GM21360 (cell line): Measurements from ENCODE around the gene AUTS2.

ENCODE experiments used
- ATAC-seq: cut with Tn5 transposase; IDR thresholded peaks from one replicate; pipeline ENCODE4 v1.9.1; 2021; ENCODE audit warnings: mild to moderate bottlenecking, moderate library complexity; ENCODE audit not compliant: unreplicated experiment

Gene AUTS2

GRCh38 chr7:69599955-69600709, 1.9 kb downstream of the AUTS2 start:
- no peak for ATAC-seq

- ATAC-seq = no peak
Observed at GRCh38 chr7:69600710-69601519, 2.6 kb downstream of the AUTS2 start.

GRCh38 chr7:69602522-69602921, 4.2 kb downstream of the AUTS2 start:
- no peak for ATAC-seq

- ATAC-seq = no peak
Observed at GRCh38 chr7:69603351-69603750, 5.1 kb downstream of the AUTS2 start.

GRCh38 chr7:69603937-69604494, 5.7 kb downstream of the AUTS2 start:
- peak; percentile 77 for ATAC-seq

- ATAC-seq = no peak
Observed at GRCh38 chr7:69605070-69605469, 6.8 kb downstream of the AUTS2 start.

GRCh38 chr7:69605546-69605945, 7.3 kb downstream of the AUTS2 start:
- ATAC-seq = no peak

GRCh38 chr7:69608049-69608448, 9.8 kb downstream of the AUTS2 start:
- no peak for ATAC-seq

GRCh38 chr7:69608878-69609277, 10.6 kb downstream of the AUTS2 start:
- ATAC-seq = no peak

GRCh38 chr7:69609541-69610373, 11.5 kb downstream of the AUTS2 start:
- no peak for ATAC-seq

- no peak for ATAC-seq
Observed at GRCh38 chr7:69610374-69611084, 12.3 kb downstream of the AUTS2 start.

GRCh38 chr7:69612981-69613380, 14.7 kb downstream of the AUTS2 start:
- no peak for ATAC-seq

GRCh38 chr7:69613846-69614245, 15.6 kb downstream of the AUTS2 start:
- no peak for ATAC-seq

- ATAC-seq = no peak
Observed at GRCh38 chr7:69615685-69616084, 17.4 kb downstream of the AUTS2 start.

- ATAC-seq = no peak
Observed at GRCh38 chr7:69617364-69617763, 19.1 kb downstream of the AUTS2 start.

GRCh38 chr7:69619054-69619453, 20.8 kb downstream of the AUTS2 start:
- ATAC-seq = no peak

- no peak for ATAC-seq
Observed at GRCh38 chr7:69619635-69620034, 21.4 kb downstream of the AUTS2 start.

GRCh38 chr7:69620063-69620462, 21.8 kb downstream of the AUTS2 start:
- ATAC-seq = no peak

- no peak for ATAC-seq
Observed at GRCh38 chr7:69620650-69621049, 22.4 kb downstream of the AUTS2 start.
